Measurements from ENCODE around the gene KLF4. TPM values are rescaled to one million over a fixed set of nuclear protein-coding genes. Genes with fewer than 3 reads are reported as not detected.

KLF4 gene
- total and polyA plus RNA-seq, 7 donors, result 22.8 to 392 (median 61.8) TPM

DNA sequence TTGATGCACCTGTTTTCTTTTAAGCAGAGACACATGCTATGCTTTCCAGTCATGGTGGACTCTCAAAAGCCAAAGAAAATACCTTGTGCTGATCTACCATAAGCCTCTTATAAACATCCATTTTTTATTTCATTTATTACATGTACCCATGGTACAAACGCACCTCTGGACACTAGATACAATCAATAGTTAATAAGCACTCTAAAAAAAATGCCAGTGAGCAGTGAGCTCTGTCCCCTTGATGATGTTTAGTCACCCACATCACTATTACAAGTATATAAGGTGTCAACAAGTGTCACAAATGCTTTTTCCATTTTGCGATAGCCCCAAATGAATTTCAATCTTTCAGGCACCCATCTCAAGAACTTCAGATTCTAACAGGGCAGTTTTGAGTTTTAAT is 5.9 kb downstream of the KLF4 start:
- H3K9me3 ChIP-seq, result no peaks in the 10 kb centered on the region
- H3K4me3 ChIP-seq, result no peak overlapping the region
- DNase-seq, result no peak
- TF ChIP-seq POLR2A (IDR thresholded peaks at IDR 0.05), result no peak
- no peak for TF ChIP-seq EP300 (IDR thresholded peaks at IDR 0.05)
- no peak for TF ChIP-seq POLR2AphosphoS5 (IDR thresholded peaks at IDR 0.05)
- TF ChIP-seq CTCF (IDR thresholded peaks at IDR 0.05), result no peak
- peak overlapping the region in 2 of 4 donors; percentile 96 for H3K27ac ChIP-seq
- H3K36me3 ChIP-seq, result peaks cover 0 to 17% (median 0%) of the 10 kb centered on the region in 4 donors
- peaks cover 0 to 23% (median 10%) of the 10 kb centered on the region in 4 donors for H3K4me1 ChIP-seq
- intact Hi-C loops (cut with DNase I), result loop anchor here (2.0 to 10.0 kb wide), 3 partner anchors 1081 to 1451 kb away; partner anchors contain the start of genes ABITRAM and ELP1
- no peaks in the 10 kb centered on the region for H3K27me3 ChIP-seq
- 45 to 72% methylated on average over 2 of the region's 2 CpGs for WGBS, 2 donors

GRCh38 chr9:107481035-107481434 is 8.5 kb downstream of the KLF4 start:
- WGBS, 2 donors, result 11 to 40% methylated on average over 4 of the region's 4 CpGs
- no peak for TF ChIP-seq POLR2A (IDR thresholded peaks at IDR 0.05)
- no peak for TF ChIP-seq POLR2AphosphoS5 (IDR thresholded peaks at IDR 0.05)
- TF ChIP-seq CTCF (IDR thresholded peaks at IDR 0.05), result no peak
- no peak for TF ChIP-seq EP300 (IDR thresholded peaks at IDR 0.05)
- Histone ChIP-seq H3K27ac (peak overlapping the region in 3 of 4 donors; percentile 4 to 54 (median 17)), H3K4me3 (no peak overlapping the region), H3K9me3 (no peaks in the 10 kb centered on the region), H3K4me1 (peaks cover 0 to 9% (median 0%) of the 10 kb centered on the region in 4 donors), H3K27me3 (no peaks in the 10 kb centered on the region), H3K36me3 (peaks cover 0 to 12% (median 0%) of the 10 kb centered on the region in 4 donors)
- DNase-seq, result no peak
- intact Hi-C loops (cut with DNase I), result loop anchor here (5.0 to 10.0 kb wide), 2 partner anchors 1281 to 1454 kb away; partner anchors contain the start of genes ABITRAM and ELP1

DNA sequence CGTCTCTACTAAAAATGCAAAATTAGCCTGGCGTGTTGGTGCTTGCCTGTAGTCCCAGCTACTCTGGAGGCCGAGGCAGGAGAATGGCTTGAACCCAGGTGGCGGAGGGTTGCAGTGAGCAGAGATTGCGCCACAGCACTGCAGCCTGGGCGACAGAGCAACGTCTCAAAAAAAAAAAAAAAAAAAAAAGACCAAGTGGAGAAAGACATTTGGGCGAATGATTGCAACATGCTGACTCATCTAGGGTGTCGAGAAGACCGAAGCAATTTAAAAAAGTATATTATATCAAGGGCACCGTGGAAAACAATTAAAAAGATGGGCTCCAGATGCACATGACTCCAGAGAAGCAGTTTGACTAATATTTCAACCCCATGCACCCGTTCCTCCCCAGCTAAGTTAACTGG is 9.2 kb downstream of the KLF4 start:
- intact Hi-C loops (cut with DNase I), result loop anchor here (5.0 to 10.0 kb wide), 2 partner anchors 1282 to 1454 kb away; partner anchors contain the start of genes ABITRAM and ELP1
- Histone ChIP-seq H3K4me3 (no peak overlapping the region), H3K27me3 (no peaks in the 10 kb centered on the region), H3K27ac (peak overlapping the region in 3 of 4 donors; percentile 4 to 54 (median 17)), H3K36me3 (peaks cover 0 to 5% (median 0%) of the 10 kb centered on the region in 4 donors), H3K9me3 (no peaks in the 10 kb centered on the region), H3K4me1 (peaks cover 0 to 9% (median 0%) of the 10 kb centered on the region in 4 donors)
- TF ChIP-seq POLR2AphosphoS5 (IDR thresholded peaks at IDR 0.05), result peak in 2 of 4 donors; percentile 27 to 44
- no peak for TF ChIP-seq POLR2A (IDR thresholded peaks at IDR 0.05)
- TF ChIP-seq EP300 (IDR thresholded peaks at IDR 0.05), result no peak
- DNase-seq, result peak; percentile 79
- 38 to 73% methylated on average over 12 of the region's 12 CpGs for WGBS, 2 donors

DNA sequence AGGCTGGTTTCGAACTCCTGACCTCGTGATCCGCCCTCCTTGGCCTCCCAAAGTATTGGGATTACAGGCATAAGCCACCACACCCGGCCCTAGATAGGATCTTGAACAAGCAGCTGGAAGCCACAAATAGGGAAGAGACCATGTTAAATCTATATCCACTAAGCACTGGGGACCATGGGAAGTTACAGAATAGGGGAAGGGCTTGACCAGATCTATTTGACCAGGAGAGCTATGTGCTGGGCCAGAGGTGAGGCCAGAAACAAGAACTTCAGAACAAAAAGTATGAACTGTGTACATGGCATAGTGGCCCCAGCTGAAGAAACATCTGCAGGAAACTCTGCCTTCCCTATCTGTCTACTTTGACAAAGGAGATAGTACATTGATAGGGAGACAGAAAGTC is 10.8 kb downstream of the KLF4 start:
- H3K4me3 ChIP-seq, result no peak overlapping the region
- WGBS, 2 donors, result 90 to 93% methylated on average over 4 of the region's 4 CpGs
- no peaks in the 10 kb centered on the region for H3K27me3 ChIP-seq
- no peaks in the 10 kb centered on the region for H3K9me3 ChIP-seq
- intact Hi-C loops (cut with DNase I), result no loop called here
- no peak for DNase-seq
- peaks cover 0 to 9% (median 0%) of the 10 kb centered on the region in 4 donors for H3K4me1 ChIP-seq
- TF ChIP-seq EP300 (IDR thresholded peaks at IDR 0.05) (no peak), POLR2AphosphoS5 (IDR thresholded peaks at IDR 0.05) (no peak), CTCF (IDR thresholded peaks at IDR 0.05) (no peak), POLR2A (IDR thresholded peaks at IDR 0.05) (no peak)
- no peak overlapping the region for H3K27ac ChIP-seq
- no peaks in the 10 kb centered on the region for H3K36me3 ChIP-seq

- 81 to 92% methylated on average over 6 of the region's 6 CpGs for WGBS, 2 donors
- intact Hi-C loops (cut with DNase I), result no loop called here
- Histone ChIP-seq H3K4me1 (no peaks in the 10 kb centered on the region), H3K36me3 (no peaks in the 10 kb centered on the region), H3K9me3 (no peaks in the 10 kb centered on the region), H3K27me3 (no peaks in the 10 kb centered on the region), H3K27ac (no peak overlapping the region), H3K4me3 (no peak overlapping the region)
- TF ChIP-seq POLR2A (IDR thresholded peaks at IDR 0.05), result no peak
- no peak for TF ChIP-seq POLR2AphosphoS5 (IDR thresholded peaks at IDR 0.05)
- TF ChIP-seq CTCF (IDR thresholded peaks at IDR 0.05), result no peak
- no peak for TF ChIP-seq EP300 (IDR thresholded peaks at IDR 0.05)
- no peak for DNase-seq
These were observed 15.4 kb downstream of the KLF4 start for GRCh38 chr9:107474124-107474523.

Measured in sigmoid colon (tissue), 7 donors.